ENCODE data around the gene FRYL.

Gene FRYL

GRCh38 chr4:48633657-48634056 is 146.4 kb downstream of the FRYL start:
- no peak for TF ChIP-seq REST (IDR thresholded peaks at IDR 0.05; ENCODE audit: insufficient replicate concordance, low read depth)
- no peak for TF ChIP-seq CTCF (IDR thresholded peaks at IDR 0.05; ENCODE audit: insufficient read depth, low read length)
- TF ChIP-seq POLR2AphosphoS5 (IDR thresholded peaks at IDR 0.05; ENCODE audit: low read depth), result no peak
- no peak for TF ChIP-seq GABPA (IDR thresholded peaks at IDR 0.05; ENCODE audit: low read depth)
- TF ChIP-seq SPI1 (IDR thresholded peaks at IDR 0.05; ENCODE audit: borderline replicate concordance, low read depth), result no peak
- no peak overlapping the region for H3K27ac ChIP-seq (replicated peaks)
- no peaks in the 10 kb centered on the region for H3K27me3 ChIP-seq (ENCODE audit: insufficient read depth, poor library complexity, severe bottlenecking)
- H3K4me3 ChIP-seq (replicated peaks; ENCODE audit: insufficient read depth, low read length), result no peak overlapping the region
- no peak for DNase-seq (ENCODE audit: low read depth in 1 of 2, low spot score in 1 of 2)

DNA sequence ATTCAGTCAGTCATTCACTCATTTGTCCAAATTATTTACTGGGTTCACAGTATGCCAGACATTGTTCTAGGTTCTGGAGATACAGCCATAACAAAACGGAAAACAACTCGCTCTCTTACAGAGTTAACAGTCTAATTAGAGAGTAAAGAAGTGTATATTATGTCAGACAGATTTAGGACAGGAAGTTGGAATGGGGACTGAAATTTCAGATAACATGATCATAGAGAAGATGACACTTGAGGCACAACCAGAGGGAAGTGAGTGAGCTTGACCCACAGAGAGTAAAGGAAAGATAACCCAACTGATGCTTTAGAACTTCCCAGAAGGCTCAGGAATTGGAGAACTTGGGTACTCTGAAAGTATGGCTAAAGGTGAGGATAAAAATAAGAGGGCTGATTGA is 150.6 kb downstream of the FRYL start:
- DNase-seq (ENCODE audit: low read depth in 1 of 2, low spot score in 1 of 2), result no peak
- Histone ChIP-seq H3K27me3 (ENCODE audit: insufficient read depth, poor library complexity, severe bottlenecking) (no peaks in the 10 kb centered on the region), H3K4me3 (replicated peaks; ENCODE audit: insufficient read depth, low read length) (no peak overlapping the region), H3K27ac (replicated peaks) (no peak overlapping the region)
- TF ChIP-seq POLR2AphosphoS5 (IDR thresholded peaks at IDR 0.05; ENCODE audit: low read depth), result no peak
- no peak for TF ChIP-seq REST (IDR thresholded peaks at IDR 0.05; ENCODE audit: insufficient replicate concordance, low read depth)
- no peak for TF ChIP-seq GABPA (IDR thresholded peaks at IDR 0.05; ENCODE audit: low read depth)
- no peak for TF ChIP-seq SPI1 (IDR thresholded peaks at IDR 0.05; ENCODE audit: borderline replicate concordance, low read depth)
- TF ChIP-seq CTCF (IDR thresholded peaks at IDR 0.05; ENCODE audit: insufficient read depth, low read length), result no peak

- TF ChIP-seq CTCF (IDR thresholded peaks at IDR 0.05; ENCODE audit: insufficient read depth, low read length) (no peak), REST (IDR thresholded peaks at IDR 0.05; ENCODE audit: insufficient replicate concordance, low read depth) (no peak), GABPA (IDR thresholded peaks at IDR 0.05; ENCODE audit: low read depth) (no peak), SPI1 (IDR thresholded peaks at IDR 0.05; ENCODE audit: borderline replicate concordance, low read depth) (no peak), POLR2AphosphoS5 (IDR thresholded peaks at IDR 0.05; ENCODE audit: low read depth) (no peak)
- Histone ChIP-seq H3K27me3 (ENCODE audit: insufficient read depth, poor library complexity, severe bottlenecking) (no peaks in the 10 kb centered on the region), H3K27ac (replicated peaks) (no peak overlapping the region), H3K4me3 (replicated peaks; ENCODE audit: insufficient read depth, low read length) (no peak overlapping the region)
- no peak for DNase-seq (ENCODE audit: low read depth in 1 of 2, low spot score in 1 of 2)
These were observed 156.8 kb downstream of the FRYL start for GRCh38 chr4:48623182-48623780.
